GDM1 (cell line): ENCODE measurements around the gene HBB.
A peak's percentile ranks its signal among the peaks of the same experiment; 100 is the strongest.

ENCODE experiments used
- DNase-seq: peaks from one replicate; lab custom pipeline; 2025; lab: John Stamatoyannopoulos, UW

Gene HBB

DNA sequence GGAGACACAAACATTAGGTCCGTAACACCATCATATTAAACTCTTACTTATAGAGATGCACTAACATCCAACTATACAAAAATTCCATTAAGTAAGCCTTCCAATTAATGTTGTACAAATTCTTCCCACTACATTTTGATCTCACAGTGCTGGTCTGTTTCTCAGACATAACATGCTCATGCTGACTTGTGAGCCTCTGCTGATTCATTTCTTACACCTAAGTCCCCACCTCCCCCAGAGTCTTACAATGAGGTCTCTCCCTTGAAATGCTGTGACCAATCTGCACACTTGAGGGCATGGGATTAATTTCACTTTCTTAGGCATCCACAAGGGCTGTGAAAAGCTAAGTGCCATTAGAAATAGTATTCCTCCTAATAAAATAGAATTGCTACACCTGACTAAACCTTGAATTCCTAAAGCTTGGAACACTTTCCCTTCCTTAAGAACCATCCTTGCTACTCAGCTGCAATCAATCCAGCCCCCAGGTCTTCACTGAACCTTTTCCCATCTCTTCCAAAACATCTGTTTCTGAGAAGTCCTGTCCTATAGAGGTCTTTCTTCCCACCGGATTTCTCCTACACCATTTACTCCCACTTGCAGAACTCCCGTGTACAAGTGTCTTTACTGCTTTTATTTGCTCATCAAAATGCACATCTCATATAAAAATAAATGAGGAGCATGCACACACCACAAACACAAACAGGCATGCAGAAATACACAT, 20.8 kb upstream of the HBB start:
- no peak for DNase-seq

GRCh38 chr11:5246772-5247471, 20.1 kb upstream of the HBB start:
- no peak for DNase-seq

GRCh38 chr11:5245155-5245554, 18.3 kb upstream of the HBB start:
- no peak for DNase-seq

DNA sequence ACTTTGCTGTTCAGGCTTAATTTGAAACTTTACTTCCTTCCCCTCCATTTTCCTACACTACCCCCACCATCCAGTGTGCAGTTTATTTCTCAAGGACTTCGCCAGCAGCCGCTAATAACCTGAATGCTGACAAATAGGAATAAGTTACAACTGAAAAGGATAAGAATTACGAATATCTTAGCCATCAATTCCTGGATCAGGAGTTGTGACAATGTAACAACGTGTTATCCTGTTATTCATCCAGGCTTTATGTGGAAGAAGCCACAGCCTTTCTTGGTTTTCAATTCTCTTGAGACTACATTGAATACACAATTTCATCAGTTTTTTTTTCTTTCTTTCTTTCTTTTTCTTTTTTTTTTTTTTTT, 16.9 kb upstream of the HBB start:
- DNase-seq = no peak

- DNase-seq = no peak
These were observed 16.3 kb upstream of the HBB start for GRCh38 chr11:5242933-5243815.

DNA sequence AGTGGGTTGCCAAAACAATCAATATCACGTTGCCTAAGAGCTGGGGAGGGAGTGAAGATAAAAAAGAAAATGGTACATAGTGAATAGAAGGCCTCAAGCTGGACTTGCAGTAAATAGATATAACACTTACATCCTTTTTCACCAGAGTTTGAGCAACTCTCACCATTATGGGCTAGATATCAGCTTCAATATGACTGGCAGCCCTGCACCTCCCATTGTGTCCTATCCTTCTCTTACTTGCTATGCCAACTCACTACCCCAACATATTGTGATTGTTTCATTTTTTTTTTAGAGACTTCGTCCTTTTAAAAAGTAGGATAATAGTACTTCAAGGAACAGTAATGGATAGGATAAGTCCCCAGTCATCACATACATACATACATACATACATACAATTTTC, 15.3 kb upstream of the HBB start:
- DNase-seq = no peak

DNA sequence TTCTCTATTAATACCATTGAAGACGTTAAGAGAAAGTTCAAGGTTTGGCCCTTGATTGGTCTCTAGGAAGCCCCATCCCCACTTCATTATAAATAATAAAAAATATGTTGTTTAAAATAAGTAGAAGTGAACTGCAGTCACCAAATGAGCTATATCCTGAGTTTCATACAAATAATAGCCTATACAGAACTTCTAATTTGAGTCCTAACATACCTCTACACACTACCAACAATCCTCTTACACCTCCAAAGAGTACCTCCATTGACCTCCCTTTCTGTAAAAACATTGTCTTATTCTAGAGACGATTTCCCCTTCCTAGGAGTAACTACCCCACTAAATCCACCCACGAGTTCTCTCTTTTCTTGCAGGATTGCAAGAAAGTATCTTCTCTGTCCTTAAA, 14.6 kb upstream of the HBB start:
- no peak for DNase-seq

DNA sequence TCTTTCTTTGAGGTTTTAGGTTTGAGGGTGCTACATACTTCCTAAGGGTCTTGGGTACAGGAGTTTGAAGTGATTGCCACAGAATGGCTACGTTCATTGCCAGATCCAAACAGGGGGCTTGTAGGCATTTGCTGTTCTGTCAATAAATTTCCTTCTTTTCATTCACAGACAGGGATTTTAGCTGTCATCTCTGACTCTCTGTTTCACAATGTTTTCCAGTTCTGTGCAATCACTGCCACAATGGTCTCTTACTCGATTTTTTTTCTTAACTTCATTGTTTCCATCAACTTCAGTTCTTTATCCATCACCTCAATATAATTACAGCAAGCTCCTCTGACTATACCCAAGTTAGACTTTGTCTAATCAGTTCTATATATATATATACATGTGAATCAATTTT, 13.6 kb upstream of the HBB start:
- no peak for DNase-seq

DNA sequence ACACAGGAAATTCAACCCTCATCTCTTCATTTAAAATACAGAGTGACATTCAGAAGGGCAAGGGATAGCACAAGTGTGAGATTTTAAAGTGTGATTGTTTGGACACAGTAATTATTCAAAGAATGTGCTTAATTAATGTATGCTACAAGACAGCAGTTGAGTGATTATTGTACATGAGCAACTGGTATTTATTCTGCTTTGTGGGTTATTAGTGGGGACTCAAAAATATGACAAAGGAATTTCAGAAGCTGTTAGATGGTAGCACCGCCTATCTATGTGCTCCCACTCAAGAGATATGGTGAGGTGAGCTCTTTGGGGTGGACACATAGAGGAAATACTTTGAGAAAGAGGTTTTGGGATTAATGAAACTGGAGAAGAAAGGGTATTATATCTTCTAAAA, 13.2 kb upstream of the HBB start:
- DNase-seq = no peak

- no peak for DNase-seq
These were observed 12.2 kb upstream of the HBB start for GRCh38 chr11:5239046-5239445.

- DNase-seq = no peak
These were observed 11.6 kb upstream of the HBB start for GRCh38 chr11:5238486-5238885.

GRCh38 chr11:5237420-5237819, 10.5 kb upstream of the HBB start:
- no peak for DNase-seq

DNA sequence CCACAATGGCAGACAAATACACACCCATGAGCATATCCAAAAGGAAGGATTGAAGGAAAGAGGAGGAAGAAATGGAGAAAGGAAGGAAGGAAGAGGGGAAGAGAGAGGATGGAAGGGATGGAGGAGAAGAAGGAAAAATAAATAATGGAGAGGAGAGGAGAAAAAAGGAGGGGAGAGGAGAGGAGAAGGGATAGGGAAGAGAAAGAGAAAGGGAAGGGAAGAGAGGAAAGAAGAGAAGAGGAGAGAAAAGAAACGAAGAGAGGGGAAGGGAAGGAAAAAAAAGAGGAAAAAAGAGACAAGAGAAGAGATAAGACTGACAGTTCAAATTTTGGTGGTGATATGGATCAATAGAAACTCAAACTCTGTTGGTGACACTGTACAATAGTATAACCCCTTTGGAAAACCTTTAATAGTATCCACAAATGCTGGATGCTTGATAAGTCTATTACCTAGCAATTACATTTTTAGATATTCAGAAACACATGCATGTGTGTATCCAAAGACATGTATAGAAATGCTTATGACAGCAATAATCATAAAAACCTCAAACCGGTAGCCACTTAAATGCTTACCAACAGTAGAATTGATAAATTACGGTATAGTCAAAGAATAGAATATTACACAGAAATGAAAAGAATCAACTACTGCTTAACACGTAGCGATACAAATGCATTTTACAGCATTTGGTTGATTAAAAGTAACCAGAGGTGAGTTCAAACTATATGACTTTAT, 8.7 kb upstream of the HBB start:
- DNase-seq = no peak

GRCh38 chr11:5234381-5234834, 7.5 kb upstream of the HBB start, which contains the start of gene HBD:
HBD (minus strand) TSS chr11:5234483; CDS start chr11:5234433, 50 bp downstream.
- peak; percentile 47 for DNase-seq

DNA sequence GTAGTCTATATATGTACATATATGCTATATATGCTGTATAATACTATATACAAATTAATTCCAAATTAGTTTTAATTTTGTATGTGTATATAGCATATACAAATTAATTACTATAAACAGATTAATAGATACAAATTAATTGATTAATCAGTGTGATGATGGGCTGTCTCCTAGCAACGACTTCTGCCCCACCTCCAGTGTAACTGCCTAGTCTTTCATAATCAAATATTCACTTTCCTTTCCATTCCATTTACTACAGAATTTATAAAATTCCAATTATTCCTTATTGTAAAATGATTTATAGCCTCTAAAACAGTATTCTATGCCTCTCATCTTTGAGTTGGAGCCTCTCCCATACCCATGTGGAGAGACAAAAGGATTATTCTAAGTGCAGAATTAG, 6.4 kb upstream of the HBB start:
- no peak for DNase-seq

GRCh38 chr11:5232821-5233220, 6.0 kb upstream of the HBB start:
- no peak for DNase-seq

GRCh38 chr11:5232176-5232575, 5.3 kb upstream of the HBB start:
- DNase-seq = no peak

- no peak for DNase-seq
These were observed 4.2 kb upstream of the HBB start for GRCh38 chr11:5231111-5231510.

GRCh38 chr11:5230266-5230665, 3.4 kb upstream of the HBB start:
- DNase-seq = no peak

DNA sequence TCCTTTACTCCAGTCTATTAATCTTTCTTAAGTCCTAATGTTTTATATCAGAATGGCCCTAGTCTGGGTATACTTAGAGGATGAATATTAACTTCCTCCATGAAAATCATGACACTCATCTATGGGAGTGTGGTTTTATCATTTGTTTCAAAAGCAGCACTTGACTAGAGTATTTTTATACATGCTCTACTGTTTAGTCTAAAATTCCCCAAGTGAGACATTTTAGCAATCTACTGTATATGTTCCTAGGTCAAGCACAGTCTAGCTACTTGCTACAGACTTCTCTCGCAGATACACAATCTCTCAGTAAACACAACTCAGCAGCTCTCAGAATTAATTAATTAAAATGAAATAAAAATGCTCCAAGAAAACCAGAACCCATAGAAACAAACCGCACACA, 2.9 kb upstream of the HBB start:
- DNase-seq = no peak

DNA sequence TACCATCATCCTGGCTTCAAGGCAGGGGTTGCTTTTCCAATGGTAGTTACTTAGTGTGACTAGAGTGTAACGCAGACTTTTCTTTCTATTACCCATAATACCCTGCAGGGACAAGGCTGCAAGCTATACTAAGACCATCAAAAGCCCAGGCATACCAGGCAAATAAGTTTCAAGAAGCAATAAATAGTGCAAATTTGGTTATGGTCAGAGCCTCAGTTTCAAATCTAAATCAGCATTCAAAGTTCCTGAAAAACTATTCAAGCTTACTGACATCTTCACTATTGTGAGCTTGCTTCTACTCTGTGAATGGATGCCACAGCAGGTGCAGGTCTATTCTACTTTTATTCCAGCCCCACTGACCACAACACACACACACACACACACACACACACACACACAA, 2.5 kb upstream of the HBB start:
- DNase-seq = no peak

GRCh38 chr11:5228124-5228523, 1.3 kb upstream of the HBB start:
- DNase-seq = no peak
